GM12878 (cell line): ENCODE measurements around the gene LIMCH1. TPM values are rescaled to one million over a fixed set of nuclear protein-coding genes. Genes with fewer than 3 reads are reported as not detected.

ENCODE experiments used
- ATAC-seq: fragments of 200-7000 bp; cut with Tn5 transposase; 3 replicates; pipeline ENCODE4 v1.9.1; 2020; ENCODE audit warnings: mild to moderate bottlenecking, moderate library complexity
- BruUV-seq: library from RNA; stranded (reverse); fragments of 400-500 nt; replicated peaks from 2 replicates; lab custom pipeline; 2021; lab: Mats Ljungman, UMichigan
- CTCF ChIA-PET: fragments of 300-600 bp; sonication (Branson Sonifier 250); formaldehyde crosslinking; extraction: SDS; loops from one replicate; lab custom pipeline; 2021; ENCODE audit warnings: inconsistent platforms; lab: Yijun Ruan, JAX
- POLR2A ChIA-PET: fragments of 350-600 bp; formaldehyde crosslinking; extraction: SDS; loops from one replicate; lab custom pipeline; 2021; ENCODE audit warnings: inconsistent platforms; lab: Charles Lee
- RAD21 ChIA-PET: fragments of 300-600 bp; sonication (Branson Sonifier 250); formaldehyde crosslinking; loops from one replicate; lab custom pipeline; 2023; ENCODE audit warnings: antibody characterized with exemption; ENCODE audit not compliant: unreplicated experiment; lab: Charles Lee
- SMC1A ChIA-PET: fragments of 300-600 bp; sonication (Branson Sonifier 250); formaldehyde crosslinking; loops from one replicate; lab custom pipeline; 2023; ENCODE audit not compliant: unreplicated experiment, uncharacterized antibody; lab: Charles Lee
- DNase-seq: peaks from one replicate; pipeline ENCODE4 v3.0.0-alpha.2; 2011; ENCODE audit warnings: low read depth, low spot score
- FAIRE-seq: peaks from 3 replicates; lab custom pipeline; 2011; peaks lifted over from hg19 to GRCh38; lab: Jason Lieb, UNC
- H2AFZ ChIP-seq: 2 replicates; pipeline ENCODE4 v1.6.0; 2011; ENCODE audit warnings: low read depth, low read length, control low read depth; ENCODE audit not compliant: control insufficient read depth
- H3K27ac ChIP-seq: 2 replicates; pipeline ENCODE4 v1.5.1; 2011; ENCODE audit warnings: control low read depth; ENCODE audit not compliant: control insufficient read depth, insufficient read depth
- H3K27me3 ChIP-seq, 2 experiments: replicated peaks in 1 of 2; 2 replicates each; pipeline versions ENCODE4 v1.6.0 to v1.6.1; 2011; ENCODE audit warnings: low read length in 1 of 2; ENCODE audit not compliant: control insufficient read depth in 2 of 2, insufficient read depth in 2 of 2
- H3K36me3 ChIP-seq, 2 experiments: 2 replicates each; pipeline ENCODE4 v1.5.1; 2011; ENCODE audit warnings: low read length in 1 of 2; ENCODE audit not compliant: control insufficient read depth in 2 of 2, insufficient read depth in 2 of 2
- H3K4me1 ChIP-seq: 2 replicates; pipeline ENCODE4 v1.6.1; 2011; ENCODE audit warnings: mild to moderate bottlenecking, low read length, moderate library complexity, mixed read lengths; ENCODE audit not compliant: control insufficient read depth, insufficient read depth
- H3K4me2 ChIP-seq: 2 replicates; pipeline ENCODE4 v1.6.0; 2011; ENCODE audit warnings: control low read depth; ENCODE audit not compliant: control insufficient read depth, insufficient read depth
- H3K4me3 ChIP-seq: fragments of 200-600 bp; sonication (generic); 2 replicates; pipeline ENCODE4 v1.5.1; 2016
- H3K79me2 ChIP-seq: 2 replicates; pipeline ENCODE4 v1.6.0; 2011; ENCODE audit warnings: low read length; ENCODE audit not compliant: control insufficient read depth, insufficient read depth
- H3K9ac ChIP-seq: 2 replicates; pipeline ENCODE4 v1.8.0; 2011; ENCODE audit warnings: low read length, control low read depth, mixed read lengths; ENCODE audit not compliant: control insufficient read depth, insufficient read depth
- H3K9me3 ChIP-seq: replicated peaks from 3 replicates; pipeline ENCODE4 v1.5.1; 2011; ENCODE audit warnings: mild to moderate bottlenecking, low read length; ENCODE audit not compliant: control insufficient read depth, insufficient read depth
- H4K20me1 ChIP-seq: 2 replicates; pipeline ENCODE4 v1.6.0; 2011; ENCODE audit not compliant: control insufficient read depth, insufficient read depth
- BACH1 ChIP-seq: fragments of 450-650 bp; IDR thresholded peaks from 2 replicates; pipeline ENCODE4 v1.6.1; 2017; ENCODE audit warnings: mild to moderate bottlenecking, borderline replicate concordance
- EGR1 ChIP-seq, 2 experiments: IDR thresholded peaks; 1 replicate in 1 of 2; 2 replicates in 1 of 2; pipeline ENCODE4 v1.6.1; 2011 to 2012; ENCODE audit warnings: low read depth in 2 of 2, low read length in 2 of 2, borderline replicate concordance in 1 of 2, mild to moderate bottlenecking in 1 of 2, moderate library complexity in 1 of 2
- ELK1 ChIP-seq: IDR thresholded peaks from 2 replicates; pipeline ENCODE4 v1.6.1; 2012; ENCODE audit warnings: low read depth, low read length, improper control_type of control experiment
- MTA3 ChIP-seq: IDR thresholded peaks from 2 replicates; pipeline ENCODE4 v1.6.1; 2012; ENCODE audit warnings: low read length, inconsistent platforms, borderline replicate concordance
- NBN ChIP-seq: fragments of 450-650 bp; IDR thresholded peaks from 2 replicates; pipeline ENCODE4 v1.6.1; 2016
- PBX3 ChIP-seq: IDR thresholded peaks from 2 replicates; pipeline ENCODE4 v1.6.1; 2011; ENCODE audit warnings: mild to moderate bottlenecking, low read depth, low read length, moderate library complexity; ENCODE audit not compliant: insufficient replicate concordance
- RB1 ChIP-seq: fragments of 450-650 bp; formaldehyde crosslinking; IDR thresholded peaks from 2 replicates; pipeline ENCODE4 v1.6.1; 2017; ENCODE audit warnings: mild to moderate bottlenecking, borderline replicate concordance
- SMC3 ChIP-seq: IDR thresholded peaks from 2 replicates; pipeline ENCODE4 v1.6.1; 2011; ENCODE audit warnings: low read length, improper control_type of control experiment, borderline replicate concordance
- SREBF2 ChIP-seq: IDR thresholded peaks from 2 replicates; pipeline ENCODE4 v1.6.1; 2012; ENCODE audit warnings: mild to moderate bottlenecking, low read length
- SUZ12 ChIP-seq: fragments of 200-600 bp; sonication (generic); IDR thresholded peaks from one replicate; pipeline ENCODE4 v1.6.1; 2018; ENCODE audit warnings: antibody characterized with exemption, mild to moderate bottlenecking; ENCODE audit not compliant: unreplicated experiment
- ZNF217 ChIP-seq: fragments of 450-650 bp; IDR thresholded peaks from 2 replicates; pipeline ENCODE4 v1.6.1; 2017; ENCODE audit warnings: antibody characterized with exemption, mild to moderate bottlenecking
- WGBS: methylation state at CpG from one replicate; pipeline ENCODE4 v1.1.6; 2016; ENCODE audit warnings: low lambda C conversion rate; ENCODE audit not compliant: insufficient replicate concordance, insufficient coverage; ENCODE audit errors: missing lambda C conversion rate; 5-methylcytosine and 5-hydroxymethylcytosine counted together
- in situ Hi-C: fragments of 300-500 bp; cut with MboI; formaldehyde crosslinking; loops from 9 replicates; pipeline ENCODE4 v1.14.3; 2018; ENCODE audit warnings: mixed read lengths
- intact Hi-C: fragments of 100-400 bp; cut with micrococcal nuclease; formaldehyde crosslinking; loops from one replicate; pipeline ENCODE4 v1.14.2; 2022; ENCODE audit not compliant: unreplicated experiment
- polyA plus RNA-seq, 11 experiments: library from polyadenylated mRNA; depleted of rRNA in 4 of 11; unstranded in 6 of 11; stranded (reverse) in 5 of 11; fragments of >200 nt; fragmentation: Nextera tagmentation in 4 of 11; fragmentation: Illumina TruSeq in 1 of 11; extraction: Ambion mirVana in 4 of 11; extraction: Trizol in 1 of 11; gene quantifications; 1 replicate in 1 of 11; 2 replicates in 10 of 11; pipeline versions ENCODE4 v1.2.1 to v1.2.3, GENCODE V29; 2011 to 2016; ENCODE audit warnings: inconsistent platforms in 2 of 11, missing spikeins in 2 of 11, low read depth in 1 of 11
- total RNA-seq, 4 experiments: library from RNA; depleted of rRNA in 3 of 4; stranded (reverse); fragments of >200 nt in 3 of 4; fragmentation: Illumina TruSeq in 1 of 4; extraction: Trizol in 1 of 4; gene quantifications; 2 replicates each; pipeline versions ENCODE4 v1.2.1 to v1.2.3, GENCODE V29; 2013 to 2021
- TF ChIP-seq, protein P1 (sequence below): fragments of 450-650 bp; IDR thresholded peaks from 2 replicates; pipeline ENCODE4 v1.6.1; 2017; ENCODE audit warnings: mild to moderate bottlenecking, moderate library complexity

LIMCH1 gene
- total and polyA plus RNA-seq, 10 of the 15 experiments (the other 5 are each of a cell fraction or from before 2014, with no cell fraction given) = 0.07 to 0.15 TPM; not detected in 8

- no peak for FAIRE-seq
- no peak overlapping the region for H3K27ac ChIP-seq
- CTCF ChIA-PET = no interaction called here
- RAD21 ChIA-PET = no interaction called here
- SMC1A ChIA-PET = no interaction called here
- WGBS = 27% methylated on average over 3 of the region's 3 CpGs
- no peak overlapping the region for H2AFZ ChIP-seq
- H3K4me2 ChIP-seq = no peak overlapping the region
- in situ Hi-C loops (no loop called here), intact Hi-C loops (no loop called here)
- ATAC-seq = no peak
- no peak for TF ChIP-seq EGR1 (IDR thresholded peaks at IDR 0.05; ENCODE audit: borderline replicate concordance in 1 of 2, low read depth in 2 of 2, low read length in 2 of 2)
- TF ChIP-seq MTA3 = no peak
- no peak for TF ChIP-seq ZNF217
- no peak for TF ChIP-seq RB1
- no peak for TF ChIP-seq SUZ12
- no peak for TF ChIP-seq BACH1
- H3K4me1 ChIP-seq = no peaks in the 10 kb centered on the region
- no peak overlapping the region for H3K9ac ChIP-seq
- no peaks in the 10 kb centered on the region for H3K9me3 ChIP-seq
- no peaks in the 10 kb centered on the region for H3K36me3 ChIP-seq
- POLR2A ChIA-PET = no interaction called here
- DNase-seq = no peak
- H3K4me3 ChIP-seq = no peak overlapping the region
- H3K27me3 ChIP-seq = no peaks in the 10 kb centered on the region
- no TSS peak for BruUV-seq
- no peaks in the 10 kb centered on the region for H3K79me2 ChIP-seq
- no peaks in the 10 kb centered on the region for H4K20me1 ChIP-seq
These were observed 158.2 kb downstream of the LIMCH1 start for GRCh38 chr4:41696131-41696530.

DNA sequence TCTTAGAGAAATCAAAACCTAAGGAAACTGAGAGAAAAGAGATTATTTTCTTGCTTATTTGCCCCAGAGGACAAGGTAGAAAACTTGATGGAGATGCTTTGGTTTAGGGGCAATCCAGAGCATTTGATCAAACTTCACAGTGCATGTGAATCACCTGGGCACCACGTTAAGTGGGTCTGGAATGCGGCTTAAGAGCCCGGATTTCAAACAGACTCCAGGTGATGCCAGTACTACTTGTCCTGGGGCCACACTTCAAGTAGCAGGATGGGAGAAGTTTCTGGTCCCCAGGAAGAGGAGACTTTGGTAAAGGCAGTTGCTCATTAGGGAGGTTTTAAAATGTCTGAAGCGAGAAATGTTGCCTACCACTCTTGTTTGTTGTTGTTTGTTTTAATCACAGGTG lies 158.8 kb downstream of the LIMCH1 start:
- intact Hi-C loops = no loop called here
- CTCF ChIA-PET = interaction anchor here (0.8 to 1.1 kb wide), 2 partner anchors 189 to 191 kb away, joined by 3 to 5 read pairs; no protein-coding TSS in a partner anchor
- no peak for TF ChIP-seq SREBF2
- no peak for TF ChIP-seq SMC3
- TF ChIP-seq, protein P1, sequence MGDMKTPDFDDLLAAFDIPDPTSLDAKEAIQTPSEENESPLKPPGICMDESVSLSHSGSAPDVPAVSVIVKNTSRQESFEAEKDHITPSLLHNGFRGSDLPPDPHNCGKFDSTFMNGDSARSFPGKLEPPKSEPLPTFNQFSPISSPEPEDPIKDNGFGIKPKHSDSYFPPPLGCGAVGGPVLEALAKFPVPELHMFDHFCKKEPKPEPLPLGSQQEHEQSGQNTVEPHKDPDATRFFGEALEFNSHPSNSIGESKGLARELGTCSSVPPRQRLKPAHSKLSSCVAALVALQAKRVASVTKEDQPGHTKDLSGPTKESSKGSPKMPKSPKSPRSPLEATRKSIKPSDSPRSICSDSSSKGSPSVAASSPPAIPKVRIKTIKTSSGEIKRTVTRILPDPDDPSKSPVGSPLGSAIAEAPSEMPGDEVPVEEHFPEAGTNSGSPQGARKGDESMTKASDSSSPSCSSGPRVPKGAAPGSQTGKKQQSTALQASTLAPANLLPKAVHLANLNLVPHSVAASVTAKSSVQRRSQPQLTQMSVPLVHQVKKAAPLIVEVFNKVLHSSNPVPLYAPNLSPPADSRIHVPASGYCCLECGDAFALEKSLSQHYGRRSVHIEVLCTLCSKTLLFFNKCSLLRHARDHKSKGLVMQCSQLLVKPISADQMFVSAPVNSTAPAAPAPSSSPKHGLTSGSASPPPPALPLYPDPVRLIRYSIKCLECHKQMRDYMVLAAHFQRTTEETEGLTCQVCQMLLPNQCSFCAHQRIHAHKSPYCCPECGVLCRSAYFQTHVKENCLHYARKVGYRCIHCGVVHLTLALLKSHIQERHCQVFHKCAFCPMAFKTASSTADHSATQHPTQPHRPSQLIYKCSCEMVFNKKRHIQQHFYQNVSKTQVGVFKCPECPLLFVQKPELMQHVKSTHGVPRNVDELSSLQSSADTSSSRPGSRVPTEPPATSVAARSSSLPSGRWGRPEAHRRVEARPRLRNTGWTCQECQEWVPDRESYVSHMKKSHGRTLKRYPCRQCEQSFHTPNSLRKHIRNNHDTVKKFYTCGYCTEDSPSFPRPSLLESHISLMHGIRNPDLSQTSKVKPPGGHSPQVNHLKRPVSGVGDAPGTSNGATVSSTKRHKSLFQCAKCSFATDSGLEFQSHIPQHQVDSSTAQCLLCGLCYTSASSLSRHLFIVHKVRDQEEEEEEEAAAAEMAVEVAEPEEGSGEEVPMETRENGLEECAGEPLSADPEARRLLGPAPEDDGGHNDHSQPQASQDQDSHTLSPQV = no peak
- no peak for TF ChIP-seq ELK1
- no peak for TF ChIP-seq PBX3
- no peak for TF ChIP-seq NBN

More for the DNA sequence above, 158.8 kb downstream of the LIMCH1 start:
- no peaks in the 10 kb centered on the region for H3K79me2 ChIP-seq
- H4K20me1 ChIP-seq = no peaks in the 10 kb centered on the region
- no peaks in the 10 kb centered on the region for H3K4me1 ChIP-seq
- H3K9me3 ChIP-seq = no peaks in the 10 kb centered on the region
- no peak for ATAC-seq
- no peak overlapping the region for H3K4me3 ChIP-seq
- POLR2A ChIA-PET = no interaction called here
- no peaks in the 10 kb centered on the region for H3K27me3 ChIP-seq
- no peaks in the 10 kb centered on the region for H3K36me3 ChIP-seq
- FAIRE-seq = no peak
- in situ Hi-C loops = no loop called here
- RAD21 ChIA-PET = interaction anchor here (0.8 kb wide), 1 partner anchor 191 kb away, joined by 3 read pairs; no protein-coding TSS in a partner anchor
- BruUV-seq = no TSS peak
- no peak for DNase-seq
- no peak overlapping the region for H2AFZ ChIP-seq
- WGBS = 19% methylated on average over 4 of the region's 4 CpGs
- no peak overlapping the region for H3K27ac ChIP-seq
- H3K9ac ChIP-seq = no peak overlapping the region
- no peak overlapping the region for H3K4me2 ChIP-seq
- SMC1A ChIA-PET = interaction anchor here (0.6 to 1.8 kb wide), 2 partner anchors 190 to 624 kb away, joined by 3 to 7 read pairs; no protein-coding TSS in a partner anchor
